Cardiac muscle cell (in vitro differentiated cells and primary cell): ENCODE data around the gene C10orf143. TPM values are rescaled to one million over a fixed set of nuclear protein-coding genes. Genes with fewer than 3 reads are reported as not detected.
A peak's percentile ranks its signal among the peaks of the same experiment; 100 is the strongest.

Experiments used
- DNase-seq, 2 donors: peaks; one replicate each; pipeline versions ENCODE4 v3.0.0 to v3.0.0-alpha.2; 2010 to 2017; ENCODE audit warnings: low read depth in 1 of 2, low spot score in 1 of 2
- H3K27ac ChIP-seq: fragments of 200-600 bp; sonication (generic); 2 replicates; pipeline ENCODE4 v1.5.1; 2016
- H3K27me3 ChIP-seq: fragments of 200-600 bp; sonication (generic); 2 replicates; pipeline ENCODE4 v1.6.0; 2016; ENCODE audit warnings: control low read depth
- H3K36me3 ChIP-seq: fragments of 200-600 bp; sonication (generic); 2 replicates; pipeline ENCODE4 v1.5.1; 2016; ENCODE audit warnings: control low read depth
- H3K4me1 ChIP-seq: fragments of 200-600 bp; sonication (generic); 2 replicates; pipeline ENCODE4 v1.8.1; 2017; ENCODE audit warnings: low read depth, mild to moderate bottlenecking, mixed run types
- H3K4me3 ChIP-seq: fragments of 200-600 bp; sonication (generic); 2 replicates; pipeline ENCODE4 v1.5.1; 2016; ENCODE audit warnings: mild to moderate bottlenecking
- H3K9me3 ChIP-seq: fragments of 200-600 bp; sonication (generic); 2 replicates; pipeline ENCODE4 v1.5.1; 2017; ENCODE audit warnings: low read depth, mild to moderate bottlenecking, control low read depth
- polyA plus RNA-seq: library from polyadenylated mRNA; unstranded; fragments of >200 nt; fragmentation: Nextera tagmentation; extraction: Ambion mirVana; gene quantifications from 2 replicates; pipeline ENCODE4 v1.2.1, GENCODE V29; 2016
- total RNA-seq: library from RNA; depleted of rRNA; stranded (reverse); fragments of >200 nt; gene quantifications from 2 replicates; pipeline ENCODE4 v1.2.3, GENCODE V29; 2016
- TF ChIP-seq, protein P1 (sequence below): IDR thresholded peaks from 2 replicates; pipeline ENCODE4 v1.5.1; 2012; ENCODE audit warnings: low read depth, mild to moderate bottlenecking, low read length

C10orf143 gene
- total RNA-seq = 1.1 and 2.6 TPM in 2 replicates
- polyA plus RNA-seq = 1.5 and 5.7 TPM in 2 replicates

DNA sequence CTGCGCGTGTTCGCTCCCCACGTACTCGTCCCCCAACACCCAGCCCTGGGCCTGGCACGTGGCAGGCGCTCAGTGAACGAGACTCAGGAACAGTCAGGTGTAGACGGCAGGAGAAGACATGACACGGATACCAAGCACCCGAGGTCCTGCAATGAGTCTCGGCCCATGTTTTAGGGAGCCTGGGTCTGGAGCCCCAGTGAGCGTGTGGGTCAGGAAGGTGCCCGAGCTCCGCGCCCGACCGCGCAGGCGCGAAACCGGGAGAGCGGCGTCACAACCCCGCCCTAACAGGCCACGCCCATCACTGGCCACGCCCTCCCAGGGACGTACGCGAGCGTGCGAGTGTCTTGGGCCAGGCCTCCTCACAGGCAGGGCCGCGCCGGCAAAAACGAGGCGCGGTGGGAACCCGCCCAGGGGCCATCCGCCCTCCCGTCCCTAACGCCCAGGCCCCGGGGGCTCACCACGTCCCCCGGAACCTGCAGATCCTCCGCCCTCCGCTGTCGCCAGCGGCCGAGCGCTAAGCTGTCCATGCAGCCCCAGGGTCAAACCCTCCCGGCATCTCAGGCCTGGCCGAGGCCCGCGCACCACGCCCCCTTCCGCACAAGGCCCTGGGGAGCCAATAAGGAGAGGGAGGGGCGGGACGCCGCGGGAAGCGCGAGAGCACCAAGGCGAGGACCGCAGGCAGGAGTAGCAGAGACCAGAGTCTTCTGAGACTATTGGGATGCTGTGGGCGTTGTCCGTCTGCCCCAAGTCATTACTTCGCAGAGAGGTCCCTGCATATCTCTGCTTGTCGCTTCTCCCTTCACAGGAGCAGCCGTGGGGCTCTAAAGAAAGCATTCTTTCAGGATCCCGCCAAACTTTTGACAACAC is at the start of gene C10orf143:
C10orf143 (minus strand) TSS at position 585 of the 867 bp plus-strand sequence; CDS start at position 527, 58 bp downstream.
- Histone ChIP-seq H3K4me3 (peak within 1 kb of the TSS; percentile 56), H3K27ac (peak within 1 kb of the TSS; percentile 84), H3K9me3 (no peaks in the 10 kb centered on the region), H3K27me3 (no peaks in the 10 kb centered on the region), H3K4me1 (no peaks in the 10 kb centered on the region), H3K36me3 (no peaks in the 10 kb centered on the region)
- DNase-seq = peak; percentile 97 to 98
- TF ChIP-seq, protein P1, sequence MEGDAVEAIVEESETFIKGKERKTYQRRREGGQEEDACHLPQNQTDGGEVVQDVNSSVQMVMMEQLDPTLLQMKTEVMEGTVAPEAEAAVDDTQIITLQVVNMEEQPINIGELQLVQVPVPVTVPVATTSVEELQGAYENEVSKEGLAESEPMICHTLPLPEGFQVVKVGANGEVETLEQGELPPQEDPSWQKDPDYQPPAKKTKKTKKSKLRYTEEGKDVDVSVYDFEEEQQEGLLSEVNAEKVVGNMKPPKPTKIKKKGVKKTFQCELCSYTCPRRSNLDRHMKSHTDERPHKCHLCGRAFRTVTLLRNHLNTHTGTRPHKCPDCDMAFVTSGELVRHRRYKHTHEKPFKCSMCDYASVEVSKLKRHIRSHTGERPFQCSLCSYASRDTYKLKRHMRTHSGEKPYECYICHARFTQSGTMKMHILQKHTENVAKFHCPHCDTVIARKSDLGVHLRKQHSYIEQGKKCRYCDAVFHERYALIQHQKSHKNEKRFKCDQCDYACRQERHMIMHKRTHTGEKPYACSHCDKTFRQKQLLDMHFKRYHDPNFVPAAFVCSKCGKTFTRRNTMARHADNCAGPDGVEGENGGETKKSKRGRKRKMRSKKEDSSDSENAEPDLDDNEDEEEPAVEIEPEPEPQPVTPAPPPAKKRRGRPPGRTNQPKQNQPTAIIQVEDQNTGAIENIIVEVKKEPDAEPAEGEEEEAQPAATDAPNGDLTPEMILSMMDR = no peak

DNA sequence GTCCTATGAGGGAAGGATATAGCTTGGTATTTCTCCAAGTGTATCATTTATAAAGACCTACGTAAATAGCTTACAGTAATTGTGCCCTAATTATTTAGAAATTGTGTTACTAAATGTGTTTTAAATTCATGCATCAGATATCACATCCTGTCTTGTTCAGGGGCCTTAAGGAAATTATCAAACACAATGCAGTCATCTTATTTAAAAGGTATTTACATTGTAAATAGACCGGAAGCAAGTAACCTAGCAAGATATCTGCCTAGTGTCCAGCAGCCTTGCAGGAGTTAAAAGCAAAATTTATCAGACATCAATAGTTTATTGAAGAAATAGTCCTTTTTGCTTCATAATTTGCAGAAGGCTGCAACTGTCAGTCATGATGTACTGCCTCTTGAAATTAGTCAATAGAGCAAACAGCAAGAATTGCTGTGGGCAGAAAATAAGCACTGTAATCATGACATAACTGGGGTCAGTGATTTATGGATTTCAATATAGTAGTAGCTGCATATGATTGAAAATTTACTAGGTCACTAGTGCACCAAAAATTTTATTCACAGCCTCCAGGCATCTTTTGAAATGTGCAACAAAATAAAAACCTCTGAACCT is 48.7 kb upstream of the C10orf143 start:
- Histone ChIP-seq H3K4me1 (peaks cover 7% of the 10 kb centered on the region), H3K9me3 (no peaks in the 10 kb centered on the region), H3K27ac (no peak overlapping the region), H3K4me3 (no peak overlapping the region), H3K27me3 (no peaks in the 10 kb centered on the region), H3K36me3 (peaks cover 14% of the 10 kb centered on the region)
- DNase-seq = no peak
- TF ChIP-seq, protein P1 = no peak

DNA sequence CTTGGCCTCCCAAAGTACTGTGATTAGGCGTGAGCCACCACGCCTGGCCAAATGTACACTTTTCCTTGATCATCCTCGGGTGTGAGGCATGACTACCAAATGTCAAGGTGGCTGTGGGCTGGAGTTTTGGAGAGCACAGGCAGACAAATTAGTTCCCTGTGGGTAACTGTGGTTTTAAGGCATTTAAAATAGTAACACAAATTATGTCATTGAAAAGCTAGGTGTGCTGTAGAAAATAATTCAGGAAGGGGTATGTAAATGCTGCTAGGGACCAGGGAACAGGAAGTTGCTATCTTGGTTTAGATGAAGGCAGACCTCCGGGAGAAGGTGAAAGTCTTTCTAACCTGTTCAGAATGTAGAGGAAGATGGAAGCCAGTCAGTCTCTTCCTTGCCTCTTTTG is 35.4 kb upstream of the C10orf143 start:
- H3K27me3 ChIP-seq = no peaks in the 10 kb centered on the region
- no peaks in the 10 kb centered on the region for H3K4me1 ChIP-seq
- DNase-seq = no peak
- TF ChIP-seq, protein P1 = no peak
- peaks cover 20% of the 10 kb centered on the region for H3K36me3 ChIP-seq
- no peaks in the 10 kb centered on the region for H3K9me3 ChIP-seq
- no peak overlapping the region for H3K27ac ChIP-seq
- H3K4me3 ChIP-seq = no peak overlapping the region

DNA sequence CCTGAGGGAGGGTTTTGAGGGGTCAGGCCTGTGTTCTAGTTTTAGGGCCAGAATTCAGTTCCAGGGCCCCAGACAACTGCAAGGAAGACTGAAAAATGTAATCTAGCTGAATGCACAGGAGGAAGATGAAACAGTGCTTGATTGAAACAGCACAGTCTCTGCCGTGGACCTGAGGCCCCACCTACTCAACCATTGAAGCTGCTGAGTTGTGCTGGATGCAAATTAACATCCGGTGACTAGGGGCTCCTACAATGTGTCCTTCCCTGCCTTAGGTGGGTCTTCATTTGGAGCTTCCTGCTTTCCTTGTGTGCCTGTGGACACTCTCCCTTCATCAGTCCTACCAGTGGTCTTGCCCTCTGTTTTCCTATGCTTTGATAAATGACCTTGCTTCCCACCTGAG is 31.2 kb upstream of the C10orf143 start:
- no peak for DNase-seq
- H3K27ac ChIP-seq = no peak overlapping the region
- H3K9me3 ChIP-seq = no peaks in the 10 kb centered on the region
- H3K4me1 ChIP-seq = peaks cover 9% of the 10 kb centered on the region
- TF ChIP-seq, protein P1 = no peak
- H3K27me3 ChIP-seq = no peaks in the 10 kb centered on the region
- no peak overlapping the region for H3K4me3 ChIP-seq
- H3K36me3 ChIP-seq = peaks cover 16% of the 10 kb centered on the region

DNA sequence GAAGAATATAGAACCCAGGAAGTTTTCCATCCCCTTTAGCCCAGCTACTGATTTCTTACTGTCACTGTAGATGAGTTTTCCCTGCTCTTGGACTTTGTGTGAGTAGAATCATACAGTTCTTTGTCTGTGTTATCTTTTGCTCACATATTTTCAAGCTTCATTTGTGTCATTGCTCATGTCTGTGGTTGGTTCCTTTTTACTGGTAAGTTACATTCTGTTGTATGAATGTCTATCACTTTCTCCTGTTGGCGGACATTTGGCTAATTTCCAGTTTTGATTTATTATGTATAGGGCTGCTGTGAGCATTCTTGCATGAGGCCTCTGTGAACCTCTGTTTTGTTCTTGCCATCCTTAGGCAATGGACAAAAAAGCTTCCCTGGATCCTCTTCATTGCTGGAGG is 30.8 kb upstream of the C10orf143 start:
- TF ChIP-seq, protein P1 = no peak
- no peaks in the 10 kb centered on the region for H3K27me3 ChIP-seq

More for the DNA sequence above, 30.8 kb upstream of the C10orf143 start:
- H3K4me3 ChIP-seq = no peak overlapping the region
- DNase-seq = peak in 1 of 2 donors; percentile 40
- peaks cover 12% of the 10 kb centered on the region for H3K36me3 ChIP-seq
- H3K4me1 ChIP-seq = peaks cover 9% of the 10 kb centered on the region
- H3K27ac ChIP-seq = no peak overlapping the region
- no peaks in the 10 kb centered on the region for H3K9me3 ChIP-seq
